Esophagus muscularis mucosa (tissue), 4 donors: ENCODE measurements around the gene ZYX. TPM values are rescaled to one million over a fixed set of nuclear protein-coding genes. Genes with fewer than 3 reads are reported as not detected.

Experiments
- DNase-seq: peaks from one replicate; pipeline ENCODE4 v3.0.0-alpha.2; 2017; ENCODE audit errors: extremely low spot score
- H3K27ac ChIP-seq, 4 donors: fragments of 200-600 bp; sonication (generic); replicated peaks in 1 of 4; 1 replicate in 3 of 4; 2 replicates in 1 of 4; pipeline ENCODE4 v1.5.1; 2016 to 2019; ENCODE audit warnings: mild to moderate bottlenecking in 1 of 4
- H3K27me3 ChIP-seq, 4 donors: fragments of 200-600 bp; sonication (generic); one replicate each; pipeline versions ENCODE4 v1.5.1 to v1.6.0; 2016 to 2019
- H3K36me3 ChIP-seq, 4 donors: fragments of 200-600 bp; sonication (generic); one replicate each; pipeline ENCODE4 v1.5.1; 2016 to 2019
- H3K4me1 ChIP-seq, 4 donors: fragments of 200-600 bp; sonication (generic); one replicate each; pipeline ENCODE4 v1.5.1; 2016 to 2019
- H3K4me3 ChIP-seq, 4 donors: fragments of 200-600 bp; sonication (generic); 1 replicate in 2 of 4; 2 replicates in 2 of 4; pipeline ENCODE4 v1.5.1; 2016 to 2019; ENCODE audit warnings: mild to moderate bottlenecking in 4 of 4, moderate library complexity in 1 of 4
- H3K9me3 ChIP-seq, 4 donors: fragments of 200-600 bp; sonication (generic); 1 replicate in 3 of 4; 2 replicates in 1 of 4; pipeline ENCODE4 v1.5.1; 2016 to 2019
- CTCF ChIP-seq, 3 experiments: fragments of 200-600 bp in 2 of 3; fragments of 450-650 bp in 1 of 3; sonication (generic) in 2 of 3; IDR thresholded peaks; one replicate each; pipeline ENCODE4 v1.5.1; 2017 to 2019; ENCODE audit warnings: antibody characterized with exemption in 3 of 3, mild to moderate bottlenecking in 2 of 3, moderate library complexity in 1 of 3
- EP300 ChIP-seq: sonication (generic); formaldehyde crosslinking; IDR thresholded peaks from one replicate; pipeline ENCODE4 v1.6.1; 2017; ENCODE audit warnings: antibody characterized with exemption
- POLR2A ChIP-seq: fragments of 450-650 bp; IDR thresholded peaks from one replicate; pipeline ENCODE4 v1.6.1; 2017; ENCODE audit warnings: antibody characterized with exemption, moderate library complexity, mild to moderate bottlenecking, low read depth
- POLR2AphosphoS5 ChIP-seq, 2 donors: sonication (generic); formaldehyde crosslinking; IDR thresholded peaks; one replicate each; pipeline ENCODE4 v1.6.1; 2017; ENCODE audit warnings: antibody characterized with exemption in 2 of 2
- WGBS: methylation state at CpG from one replicate; pipeline ENCODE4 v1.1.5; 2018; 5-methylcytosine and 5-hydroxymethylcytosine counted together
- intact Hi-C: fragments of 100-400 bp; cut with DNase I; formaldehyde crosslinking; loops from one replicate; pipeline ENCODE4 v1.15.1; 2023
- total RNA-seq, 4 donors: library from RNA; depleted of rRNA; stranded (reverse); fragments of >200 nt; gene quantifications; one replicate each; pipeline versions ENCODE4 v1.1.0 to v1.2.1, GENCODE V29; 2016

Gene ZYX
- total RNA-seq, 4 donors from 2014 or later = 186 to 469 (median 245) TPM

- 76% methylated on average over 4 of the region's 4 CpGs for WGBS
- H3K4me3 ChIP-seq = no peak overlapping the region
- H3K4me1 ChIP-seq = no peaks in the 10 kb centered on the region
- no peaks in the 10 kb centered on the region for H3K9me3 ChIP-seq
- intact Hi-C loops = no loop called here
- H3K27ac ChIP-seq = no peak overlapping the region
- no peak for DNase-seq
- no peaks in the 10 kb centered on the region for H3K27me3 ChIP-seq
- H3K36me3 ChIP-seq = no peaks in the 10 kb centered on the region
- no peak for TF ChIP-seq POLR2AphosphoS5 (IDR thresholded peaks at IDR 0.05)
- TF ChIP-seq EP300 = no peak
- no peak for TF ChIP-seq CTCF (IDR thresholded peaks at IDR 0.05)
- TF ChIP-seq POLR2A = no peak
These were observed 52.6 kb downstream of the ZYX start for GRCh38 chr7:143433759-143434158.

DNA sequence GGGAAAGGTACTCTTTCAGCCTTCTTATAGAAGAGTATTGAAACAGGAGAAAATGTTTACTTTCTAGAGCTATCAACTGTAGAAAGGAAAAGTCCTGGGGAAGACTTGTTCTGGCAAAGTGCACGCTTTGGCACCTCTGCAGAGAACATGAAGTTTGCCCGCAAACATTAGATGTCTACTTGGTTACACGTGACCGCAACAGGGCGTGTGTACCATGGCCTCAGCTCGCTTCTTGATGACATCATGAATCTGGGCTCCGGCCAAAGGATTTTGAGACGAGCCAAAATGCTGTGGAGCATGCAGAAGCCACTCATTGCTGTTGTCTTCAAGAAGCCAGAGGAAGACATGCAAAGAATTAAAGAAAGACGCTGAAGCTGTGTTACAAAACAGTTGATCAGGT, 53.5 kb downstream of the ZYX start:
- WGBS = 76% methylated on average over 9 of the region's 9 CpGs
- H3K9me3 ChIP-seq = no peaks in the 10 kb centered on the region

GRCh38 chr7:143435266-143435665, 54.1 kb downstream of the ZYX start:
- TF ChIP-seq EP300 (no peak), POLR2A (no peak), POLR2AphosphoS5 (IDR thresholded peaks at IDR 0.05) (no peak), CTCF (IDR thresholded peaks at IDR 0.05) (no peak)
- WGBS = 93% methylated on average over 2 of the region's 2 CpGs
- H3K27me3 ChIP-seq = no peaks in the 10 kb centered on the region

More for the DNA sequence above, 53.5 kb downstream of the ZYX start:
- no peak for DNase-seq
- no peak overlapping the region for H3K27ac ChIP-seq
- no peak for TF ChIP-seq POLR2AphosphoS5 (IDR thresholded peaks at IDR 0.05)
- TF ChIP-seq EP300 = no peak
- TF ChIP-seq POLR2A = no peak
- no peak for TF ChIP-seq CTCF (IDR thresholded peaks at IDR 0.05)
- H3K4me3 ChIP-seq = no peak overlapping the region
- H3K27me3 ChIP-seq = no peaks in the 10 kb centered on the region
- H3K4me1 ChIP-seq = no peaks in the 10 kb centered on the region
- intact Hi-C loops = no loop called here
- H3K36me3 ChIP-seq = no peaks in the 10 kb centered on the region

DNA sequence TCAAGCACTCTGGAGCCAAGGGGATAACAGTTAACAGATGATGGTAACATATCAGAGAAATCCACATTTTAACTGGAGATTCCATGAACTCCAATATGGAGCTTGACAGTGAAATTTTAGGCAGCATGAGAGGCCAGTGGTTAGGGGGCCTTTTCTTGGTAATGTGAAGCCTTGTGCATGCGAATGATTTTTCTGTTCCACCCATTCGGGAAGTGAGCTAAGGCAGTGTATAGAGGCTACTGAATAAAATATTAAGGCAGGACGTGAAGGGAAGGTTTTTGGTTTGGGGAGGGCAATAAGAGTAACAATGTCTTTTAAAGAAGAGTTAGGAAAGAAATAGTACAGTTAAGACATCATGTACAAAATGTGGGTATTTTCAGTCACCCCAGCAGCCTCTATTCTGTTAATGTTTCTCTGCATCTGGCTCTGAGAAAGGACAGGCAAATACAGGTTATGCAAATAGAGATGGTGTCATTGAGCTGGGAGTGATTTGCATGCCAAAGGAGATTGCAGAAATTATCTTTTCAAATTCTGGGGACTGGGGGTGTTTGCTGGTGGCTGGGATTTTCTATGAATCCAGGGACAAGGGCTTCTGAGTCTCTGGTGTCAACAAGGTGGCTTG, 55.3 kb downstream of the ZYX start:
- no peaks in the 10 kb centered on the region for H3K4me1 ChIP-seq
- H3K27ac ChIP-seq = no peak overlapping the region
- intact Hi-C loops = no loop called here
- H3K4me3 ChIP-seq = no peak overlapping the region
- WGBS = 85% methylated on average over 3 of the region's 3 CpGs
- TF ChIP-seq CTCF (IDR thresholded peaks at IDR 0.05) = no peak
- no peak for TF ChIP-seq POLR2AphosphoS5 (IDR thresholded peaks at IDR 0.05)
- TF ChIP-seq POLR2A = no peak
- TF ChIP-seq EP300 = no peak
- no peaks in the 10 kb centered on the region for H3K27me3 ChIP-seq
- no peak for DNase-seq
- no peaks in the 10 kb centered on the region for H3K9me3 ChIP-seq
- H3K36me3 ChIP-seq = no peaks in the 10 kb centered on the region

More at GRCh38 chr7:143435266-143435665, 54.1 kb downstream of the ZYX start:
- no peak for DNase-seq
- H3K9me3 ChIP-seq = no peaks in the 10 kb centered on the region
- H3K36me3 ChIP-seq = no peaks in the 10 kb centered on the region
- H3K4me3 ChIP-seq = no peak overlapping the region
- intact Hi-C loops = no loop called here
- no peaks in the 10 kb centered on the region for H3K4me1 ChIP-seq
- H3K27ac ChIP-seq = no peak overlapping the region

DNA sequence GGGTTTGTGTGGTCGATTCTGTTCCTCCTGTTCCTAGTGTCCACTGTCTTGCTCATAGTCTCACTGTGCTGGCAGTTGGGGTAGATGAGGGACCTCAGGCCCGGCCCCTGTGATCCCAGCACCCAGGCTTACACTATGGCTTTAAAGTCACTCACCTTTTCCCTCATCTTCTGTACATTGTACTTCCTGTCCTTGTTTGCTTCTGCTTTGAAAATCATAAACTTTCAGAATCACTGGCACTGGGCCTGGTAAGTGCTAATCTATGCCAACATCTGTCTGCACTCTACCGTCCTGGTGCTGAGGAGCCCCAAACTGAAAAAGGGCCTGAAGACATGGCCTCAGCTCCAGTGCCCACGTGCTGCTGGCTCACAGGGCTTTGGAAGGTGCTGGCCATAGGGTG, 56.4 kb downstream of the ZYX start:
- H3K36me3 ChIP-seq = no peaks in the 10 kb centered on the region
- intact Hi-C loops = no loop called here

More for the DNA sequence above, 56.4 kb downstream of the ZYX start:
- H3K27ac ChIP-seq = no peak overlapping the region
- H3K9me3 ChIP-seq = no peaks in the 10 kb centered on the region
- WGBS = 64% methylated on average over 4 of the region's 4 CpGs
- H3K27me3 ChIP-seq = no peaks in the 10 kb centered on the region
- no peak for DNase-seq
- no peak overlapping the region for H3K4me3 ChIP-seq
- TF ChIP-seq POLR2AphosphoS5 (IDR thresholded peaks at IDR 0.05) (no peak), POLR2A (no peak), EP300 (no peak), CTCF (IDR thresholded peaks at IDR 0.05) (no peak)
- H3K4me1 ChIP-seq = no peaks in the 10 kb centered on the region
